HL-60/S4 treated with retinoic acid at 250 ng/mL for 4 days and 3 days (cell line): ENCODE results near the gene WHAMM.
"Not testable (repeated sequence)": the region's sequence is repeated elsewhere in the genome, so short reads cannot be mapped to it uniquely, and the experiment has no call there.

Experiments
- in situ Hi-C: fragments of 300-500 bp; cut with MboI; formaldehyde crosslinking; loops from 2 replicates; pipeline ENCODE4 v1.7.0; 2022; ENCODE audit warnings: low sequenced_read_pairs

WHAMM gene

DNA sequence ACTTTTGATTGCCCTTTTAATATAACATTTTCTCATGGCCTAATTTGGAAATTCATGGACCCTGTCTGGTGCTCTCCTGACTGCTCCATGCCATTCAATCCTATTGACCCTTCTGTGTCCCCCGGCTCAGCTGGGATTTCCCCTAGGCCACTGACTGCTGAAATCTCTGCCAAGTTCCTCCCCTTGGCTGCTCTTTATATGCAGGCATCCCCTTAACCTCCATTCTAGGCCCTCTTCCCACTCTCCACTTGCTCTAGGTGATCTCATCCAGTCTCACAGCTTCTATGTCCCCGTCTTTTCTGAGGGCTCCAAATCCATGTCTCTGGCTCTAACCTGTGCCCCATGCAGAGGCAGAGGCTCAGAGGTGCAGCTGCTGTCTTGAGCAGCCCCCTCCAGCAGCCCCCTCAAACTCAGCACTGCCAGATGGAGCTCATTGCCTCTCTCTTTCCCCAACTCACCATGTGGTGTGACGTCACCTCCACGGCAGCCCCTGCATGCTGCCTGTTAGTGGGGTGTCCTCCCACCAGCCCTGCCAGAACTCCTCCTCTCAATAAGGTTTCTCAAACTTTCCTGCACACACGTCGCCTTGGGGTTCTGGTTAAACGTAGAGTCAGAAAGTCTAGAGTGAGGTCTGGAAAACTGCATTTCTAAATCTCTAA is 10.1 kb upstream of the WHAMM start:
- in situ Hi-C loops, result no loop called here

DNA sequence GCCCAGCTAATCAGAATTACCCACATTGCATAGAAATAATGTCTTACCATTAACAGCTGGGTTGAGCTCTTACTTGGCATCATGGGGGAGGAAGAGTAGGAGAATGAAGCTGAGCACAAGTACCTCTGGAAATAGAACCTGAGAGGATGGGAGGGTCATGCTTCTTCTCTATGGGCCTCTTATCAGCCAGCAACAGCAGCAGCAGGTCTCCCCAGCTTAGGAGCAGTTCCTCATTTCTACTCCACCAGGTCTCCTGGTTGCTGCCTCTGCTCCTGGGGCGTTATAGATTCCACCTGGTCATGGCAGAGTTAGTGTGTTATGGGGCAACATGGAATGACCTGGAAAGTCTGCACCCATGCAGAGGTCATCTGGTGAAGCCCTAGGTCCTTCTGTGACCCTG is 6.9 kb upstream of the WHAMM start:
- in situ Hi-C loops, result no loop called here

- in situ Hi-C loops, result no loop called here
These were observed 5.4 kb upstream of the WHAMM start for GRCh38 chr15:82803793-82804574.

- in situ Hi-C loops, result no loop called here
These were observed 4.9 kb upstream of the WHAMM start for GRCh38 chr15:82804575-82804949.

DNA sequence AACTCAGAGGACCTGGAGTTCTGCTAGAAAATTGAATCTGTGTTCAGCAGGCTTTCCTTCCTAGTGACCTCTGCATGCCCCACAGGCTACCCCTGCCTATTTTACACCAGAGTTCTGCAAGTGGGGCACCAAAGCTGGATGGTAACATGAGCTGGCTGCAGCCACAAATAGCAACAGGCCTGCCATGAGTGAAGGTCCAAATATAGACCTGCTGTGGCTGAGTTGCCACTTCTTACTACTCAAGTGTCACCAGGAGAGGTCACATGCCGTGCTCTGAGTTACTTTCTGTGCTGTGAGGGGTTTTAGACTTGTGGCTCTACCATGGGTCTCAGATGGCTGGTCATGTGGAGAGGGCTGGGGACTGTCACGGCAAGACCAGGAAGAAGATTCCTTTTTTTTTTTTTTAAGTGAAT is 3.4 kb upstream of the WHAMM start, which contains the start of gene FSD2:
FSD2 (minus strand) TSS at position 76 of the 413 bp plus-strand sequence. CDS start 18,679 bp downstream, outside the sequence.
- in situ Hi-C loops, result no loop called here

GRCh38 chr15:82807920-82808633 is 1.4 kb upstream of the WHAMM start:
- in situ Hi-C loops, result no loop called here

DNA sequence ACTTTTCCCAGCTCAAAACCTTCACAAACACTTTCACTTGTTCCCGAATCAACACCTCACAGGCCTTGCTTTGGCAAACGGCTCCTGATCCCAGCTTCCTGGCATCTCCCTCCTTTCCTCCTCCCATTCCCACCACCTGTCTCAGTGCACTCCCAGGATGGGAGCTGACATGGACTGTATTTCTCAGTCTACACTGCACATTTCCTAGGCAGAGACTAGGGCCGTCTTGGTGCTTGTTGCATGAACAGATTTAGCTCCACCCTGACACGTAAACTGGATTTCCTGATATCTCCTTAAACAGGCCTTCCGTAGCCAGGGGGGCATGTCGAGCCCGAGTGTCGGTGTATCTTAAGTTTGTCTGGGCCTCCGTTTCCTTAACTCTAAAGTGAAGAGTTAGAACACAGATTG is 790 bp upstream of the WHAMM start:
- in situ Hi-C loops, result no loop called here

DNA sequence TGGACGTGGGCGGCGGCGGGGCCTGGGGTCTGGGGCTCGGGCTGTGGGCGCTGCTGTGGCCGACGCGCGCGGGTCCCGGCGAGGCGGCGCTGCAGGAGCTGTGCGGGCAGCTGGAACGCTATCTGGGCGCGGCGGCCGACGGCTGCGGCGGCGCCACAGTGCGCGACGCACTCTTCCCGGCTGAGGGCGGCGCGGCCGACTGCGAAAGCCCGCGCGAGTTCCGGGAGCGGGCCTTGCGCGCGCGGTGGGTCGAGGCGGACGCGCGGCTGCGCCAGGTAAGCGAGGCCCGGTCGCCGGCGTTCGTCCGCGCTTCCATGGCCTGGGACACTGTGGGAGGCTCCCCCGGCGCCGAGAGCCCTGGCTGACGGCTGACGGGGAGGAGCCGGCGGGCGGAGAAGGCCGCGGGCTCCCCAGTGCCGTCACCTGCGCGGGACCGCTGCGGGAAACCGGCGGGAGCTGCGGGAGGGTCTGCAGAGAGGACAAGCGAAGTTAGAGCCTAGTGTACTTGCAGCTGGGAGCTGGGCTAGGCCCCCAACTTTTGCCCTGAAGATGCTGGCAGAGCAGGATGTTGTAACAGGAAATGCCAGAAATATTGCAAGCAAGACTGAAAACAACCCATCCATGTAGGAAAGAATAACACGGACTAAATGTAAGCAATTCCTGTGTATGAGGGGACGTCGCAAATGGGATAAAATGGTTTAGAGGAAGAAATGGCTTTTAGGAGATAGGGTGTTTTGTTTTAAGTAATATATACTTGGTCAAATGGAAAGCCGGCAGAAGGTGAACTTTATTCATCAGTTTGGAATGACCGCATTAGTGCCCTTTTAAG is 847 bp downstream of the WHAMM start:
- in situ Hi-C loops, result no loop called here

- in situ Hi-C loops, result no loop called here
These were observed 1.5 kb downstream of the WHAMM start for GRCh38 chr15:82810890-82811426.

GRCh38 chr15:82812994-82813393 is 3.6 kb downstream of the WHAMM start:
- in situ Hi-C loops, result no loop called here

DNA sequence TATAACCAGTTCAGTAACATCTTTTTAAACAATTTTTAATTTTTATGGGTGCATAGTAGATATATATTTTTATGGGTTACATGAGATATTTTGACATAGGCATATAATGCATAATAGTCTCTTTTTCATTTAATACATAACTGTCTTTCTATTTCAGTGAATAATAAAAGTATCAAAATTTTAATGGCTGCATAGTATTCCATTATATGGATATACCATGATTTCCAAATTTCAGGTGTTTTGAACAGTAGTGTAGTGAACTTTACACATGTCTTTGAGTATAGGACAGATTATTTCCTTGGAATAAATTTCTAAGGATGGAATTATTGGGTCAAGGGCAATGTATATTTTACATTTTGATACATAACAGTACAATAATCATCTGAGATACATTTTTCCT is 10.7 kb downstream of the WHAMM start:
- in situ Hi-C loops, result no loop called here

- in situ Hi-C loops, result not testable (repeated sequence)
These were observed 12.0 kb downstream of the WHAMM start for GRCh38 chr15:82821396-82821795.

DNA sequence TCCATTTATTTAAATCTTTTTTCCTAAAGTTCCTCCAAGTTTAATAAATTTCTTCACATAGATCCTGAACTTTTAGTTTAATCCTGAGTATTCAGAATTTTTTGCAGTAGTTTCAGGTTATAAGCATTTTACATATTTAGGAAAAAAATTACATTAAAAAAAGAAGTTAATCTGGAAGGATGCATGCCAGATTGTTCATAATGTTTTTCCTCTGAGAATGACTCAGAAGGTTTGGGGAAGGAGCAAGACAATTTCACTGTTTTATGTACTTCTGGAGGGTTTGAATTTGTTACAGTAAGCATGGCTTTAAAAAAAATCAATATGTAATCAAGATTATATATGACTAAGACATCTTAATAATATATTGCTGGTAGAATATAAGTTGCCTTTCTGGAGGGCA is 12.4 kb downstream of the WHAMM start:
- in situ Hi-C loops, result not testable (repeated sequence)

GRCh38 chr15:82823049-82823448 is 13.6 kb downstream of the WHAMM start:
- in situ Hi-C loops, result no loop called here

- in situ Hi-C loops, result loop anchor here (25.0 kb wide), 1 partner anchor 291 kb away; the partner anchor contains the start of gene RPS17
These were observed 18.6 kb downstream of the WHAMM start for GRCh38 chr15:82828075-82828474.

GRCh38 chr15:82829234-82829633 is 19.8 kb downstream of the WHAMM start:
- in situ Hi-C loops, result loop anchor here (25.0 kb wide), 1 partner anchor 292 kb away; the partner anchor contains the start of gene RPS17

DNA sequence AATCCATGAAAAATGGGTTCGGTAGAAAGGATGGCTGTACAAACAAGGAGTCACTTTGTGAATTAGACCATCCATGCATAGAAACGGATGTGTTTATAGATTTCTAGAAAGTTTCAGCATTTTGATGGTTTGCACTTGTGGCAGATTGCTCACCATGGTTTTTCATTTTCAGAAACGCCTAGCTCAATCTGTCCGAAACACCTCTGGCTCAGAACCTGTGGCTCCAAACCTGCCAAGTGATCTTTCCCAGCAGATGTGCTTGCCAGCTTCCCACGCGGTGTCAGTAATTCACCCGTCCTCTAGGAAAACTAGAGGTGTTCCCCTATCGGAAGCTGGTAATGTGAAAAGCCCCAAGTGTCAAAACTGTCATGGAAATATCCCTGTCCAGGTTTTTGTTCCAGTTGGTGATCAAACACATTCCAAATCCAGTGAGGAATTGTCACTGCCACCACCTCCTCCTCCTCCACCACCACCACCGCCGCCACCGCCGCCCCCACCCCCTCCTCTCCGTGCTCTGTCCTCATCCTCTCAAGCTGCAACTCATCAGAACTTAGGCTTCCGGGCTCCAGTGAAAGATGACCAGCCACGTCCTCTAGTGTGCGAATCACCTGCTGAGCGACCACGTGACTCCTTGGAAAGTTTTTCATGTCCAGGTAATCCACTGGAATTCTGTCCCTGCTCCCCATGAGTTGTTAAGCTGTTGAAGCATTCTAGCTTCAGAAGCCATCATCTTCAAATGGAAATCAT is 21.2 kb downstream of the WHAMM start:
- in situ Hi-C loops, result loop anchor here (25.0 kb wide), 1 partner anchor 293 kb away; the partner anchor contains the start of gene RPS17

- in situ Hi-C loops, result loop anchor here (25.0 kb wide), 1 partner anchor 295 kb away; the partner anchor contains the start of gene RPS17
These were observed 22.6 kb downstream of the WHAMM start for GRCh38 chr15:82831894-82832600.
